Stimulated activated CD4-positive, alpha-beta T cell treated with anti-CD3 and anti-CD28 coated beads, Interleukin-2, amount 100 ng/mL, for 4 hours (primary cell): ENCODE data around the gene HFE.
"Not testable (repeated sequence)": the region's sequence is repeated elsewhere in the genome, so short reads cannot be mapped to it uniquely, and the experiment has no call there.

Experiments
- DNase-seq: peaks from one replicate; pipeline ENCODE4 v3.0.0-alpha.2; 2020; ENCODE audit warnings: low read depth

The HFE gene

GRCh38 chr6:26113570-26113969 is 26.3 kb downstream of the HFE start:
- DNase-seq = no peak

GRCh38 chr6:26115226-26115625 is 28.0 kb downstream of the HFE start:
- no peak for DNase-seq

GRCh38 chr6:26116267-26116666 is 29.0 kb downstream of the HFE start:
- no peak for DNase-seq

GRCh38 chr6:26118999-26119398 is 31.8 kb downstream of the HFE start:
- DNase-seq = no peak

GRCh38 chr6:26120115-26120514 is 32.9 kb downstream of the HFE start:
- DNase-seq = not testable (repeated sequence)

- DNase-seq = no peak
Observed at GRCh38 chr6:26120807-26121140, 33.5 kb downstream of the HFE start.

GRCh38 chr6:26121141-26122004 is 34.1 kb downstream of the HFE start:
- DNase-seq = no peak

GRCh38 chr6:26122005-26122388 is 34.8 kb downstream of the HFE start:
- no peak for DNase-seq

- DNase-seq = no peak
Observed at GRCh38 chr6:26122402-26122792, 35.2 kb downstream of the HFE start.

GRCh38 chr6:26122793-26123674 is 35.8 kb downstream of the HFE start:
- peak; percentile 94 for DNase-seq

GRCh38 chr6:26123675-26123946 is 36.4 kb downstream of the HFE start:
- no peak for DNase-seq

- DNase-seq = peak; percentile 74
Observed at GRCh38 chr6:26123947-26124780, 36.9 kb downstream of the HFE start.

GRCh38 chr6:26124781-26125685 is 37.8 kb downstream of the HFE start:
- DNase-seq = no peak

GRCh38 chr6:26126394-26127235 is 39.4 kb downstream of the HFE start:
- DNase-seq = no peak

GRCh38 chr6:26128013-26128771 is 41.0 kb downstream of the HFE start:
- no peak for DNase-seq

- DNase-seq = no peak
Observed at GRCh38 chr6:26129656-26130055, 42.4 kb downstream of the HFE start.

- no peak for DNase-seq
Observed at GRCh38 chr6:26130581-26131249, 43.5 kb downstream of the HFE start.

- no peak for DNase-seq
Observed at GRCh38 chr6:26131618-26132017, 44.4 kb downstream of the HFE start.

GRCh38 chr6:26133730-26134129 is 46.5 kb downstream of the HFE start:
- DNase-seq = no peak
